ENCODE results near the gene PTGDR2.

- TF ChIP-seq GATA2 (IDR thresholded peaks at IDR 0.05; ENCODE audit: low read depth, low read length): no peak
- TF ChIP-seq GATA3 (IDR thresholded peaks at IDR 0.05; ENCODE audit: low read depth, low read length): no peak
These were observed 49.3 kb upstream of the PTGDR2 start for GRCh38 chr11:60905047-60905446.
